NOMO-1 treated with DMSO at 0.1 percent for 48 hours (cell line): ENCODE data around the gene EMID1.

ENCODE experiments used
- DNase-seq: peaks from one replicate; lab custom pipeline; 2025; ENCODE audit not compliant: unreplicated experiment; lab: John Stamatoyannopoulos, UW

Gene EMID1

GRCh38 chr22:29205594-29206371, at the start of gene EMID1:
TSS of gene EMID1 (plus strand) at chr22:29205896. CDS start at chr22:29206039, 143 bp downstream.
- DNase-seq: no peak

DNA sequence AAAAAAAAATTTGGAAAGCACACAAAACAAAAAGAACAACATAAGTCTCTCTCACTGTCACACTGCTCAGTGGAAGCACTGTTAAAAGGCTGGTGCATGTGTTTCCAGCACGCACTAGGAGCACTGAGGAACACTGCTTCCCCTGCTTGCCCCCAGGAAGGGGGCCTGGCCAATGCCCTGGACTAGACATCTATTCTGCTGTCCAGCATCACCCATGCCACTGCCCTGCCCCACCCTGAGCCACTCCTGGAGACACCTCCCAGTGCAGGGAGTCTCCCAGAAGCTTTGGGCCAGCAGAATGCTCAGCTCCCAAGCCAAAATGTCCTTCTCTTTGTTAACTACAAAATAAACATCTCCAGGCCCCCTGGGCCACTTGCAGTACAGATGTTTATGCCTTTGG, 49.7 kb upstream of the EMID1 start:
- no peak for DNase-seq

DNA sequence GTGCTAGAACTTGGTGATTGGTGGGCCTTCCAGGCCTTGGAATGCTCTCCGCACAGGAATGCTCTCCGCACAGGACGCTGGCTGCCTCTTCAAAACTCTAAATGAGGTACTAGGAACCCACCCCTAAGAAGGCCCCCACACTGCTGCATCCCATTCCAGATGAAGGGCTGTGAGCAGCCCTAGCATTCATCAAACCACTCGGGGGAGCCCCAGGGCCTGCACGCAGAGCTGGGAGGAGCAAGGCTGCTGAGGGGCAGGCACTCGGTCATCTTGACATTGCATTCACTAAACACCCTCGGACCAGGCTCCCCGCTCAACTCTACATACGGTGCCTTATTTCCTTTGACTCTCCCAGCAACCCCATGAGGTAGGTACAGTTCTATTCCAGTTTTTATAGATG, 49.2 kb upstream of the EMID1 start:
- DNase-seq: no peak

DNA sequence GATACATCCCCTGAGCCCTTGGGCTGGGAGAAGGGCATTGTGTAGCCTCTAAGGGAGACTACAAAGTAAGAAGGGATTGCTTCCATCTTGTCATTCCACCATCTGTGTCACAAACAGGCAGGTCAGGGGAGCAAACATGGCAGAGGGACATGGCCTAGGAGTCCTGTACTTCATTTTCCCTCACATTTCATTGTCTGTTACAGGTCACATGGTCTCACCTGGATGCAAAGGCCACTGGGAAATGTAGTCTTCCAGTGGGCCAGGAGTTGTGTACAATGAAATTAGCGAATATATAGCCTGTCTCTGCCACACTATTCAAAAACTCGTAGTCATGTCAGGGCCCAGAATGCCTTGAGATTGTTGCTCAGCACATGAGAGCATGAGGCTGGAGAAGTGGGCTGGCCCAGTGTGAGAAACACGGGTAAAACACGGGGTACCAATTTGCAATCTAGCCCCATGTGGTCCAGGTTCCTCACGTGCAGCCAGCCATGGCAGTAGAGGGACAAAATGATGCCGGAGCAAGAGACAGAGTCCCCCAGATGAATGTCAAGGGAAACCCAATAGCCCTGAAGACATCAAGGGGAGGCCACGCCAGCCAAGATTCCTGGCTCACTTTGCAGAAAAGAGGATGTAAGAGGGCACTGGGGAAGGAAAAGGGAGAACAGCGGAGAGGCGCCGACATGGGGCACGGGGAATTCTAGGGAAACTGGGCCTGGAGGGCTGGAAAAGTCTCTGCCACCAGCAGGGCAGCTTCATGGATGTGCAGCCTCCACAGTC, 47.7 kb upstream of the EMID1 start:
- DNase-seq: no peak

DNA sequence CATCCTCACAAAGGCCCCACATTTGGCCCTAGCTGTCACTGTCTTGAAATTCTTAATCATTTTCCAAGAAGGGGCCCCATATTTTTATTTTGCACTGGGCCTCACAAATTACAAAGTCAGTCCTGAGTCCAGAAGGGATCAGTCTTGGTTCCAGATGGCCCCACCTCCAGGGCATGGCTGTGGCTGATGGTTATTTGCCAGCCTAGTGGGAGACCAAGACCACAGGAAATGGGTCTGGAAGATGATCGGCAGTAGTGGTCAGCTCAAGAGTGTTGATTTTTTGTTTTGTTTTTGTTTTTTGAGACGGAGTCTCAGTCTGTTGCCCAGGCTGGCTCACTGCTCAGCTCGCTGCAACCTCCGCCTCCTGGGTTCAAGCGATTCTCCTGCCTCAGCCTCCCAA, 47.1 kb upstream of the EMID1 start:
- DNase-seq: no peak

DNA sequence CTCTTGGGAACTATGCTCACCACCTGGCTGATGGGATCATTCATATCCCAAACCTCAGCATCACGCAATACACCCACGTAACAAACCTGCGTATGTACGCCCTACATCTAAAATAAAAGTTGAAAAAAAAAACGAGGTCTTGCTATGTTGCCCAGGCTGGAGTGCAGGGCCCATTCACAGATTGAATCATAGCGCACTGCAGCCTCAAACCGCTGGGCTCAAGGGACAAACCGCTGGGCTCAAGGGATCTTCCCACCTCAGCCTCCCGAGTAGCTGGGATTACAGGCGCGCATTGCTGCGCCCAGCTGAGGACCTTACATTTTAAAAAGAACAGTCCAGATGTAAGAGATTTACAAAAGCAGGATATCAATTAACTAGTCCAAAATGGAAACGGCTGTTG, 41.9 kb upstream of the EMID1 start:
- no peak for DNase-seq

GRCh38 chr22:29165321-29166060, 40.2 kb upstream of the EMID1 start:
- no peak for DNase-seq

GRCh38 chr22:29166180-29166579, 39.5 kb upstream of the EMID1 start:
- DNase-seq: no peak

- DNase-seq: peak; percentile 78
These were observed 38.4 kb upstream of the EMID1 start for GRCh38 chr22:29167032-29167911.

GRCh38 chr22:29171721-29172120, 34.0 kb upstream of the EMID1 start:
- no peak for DNase-seq

DNA sequence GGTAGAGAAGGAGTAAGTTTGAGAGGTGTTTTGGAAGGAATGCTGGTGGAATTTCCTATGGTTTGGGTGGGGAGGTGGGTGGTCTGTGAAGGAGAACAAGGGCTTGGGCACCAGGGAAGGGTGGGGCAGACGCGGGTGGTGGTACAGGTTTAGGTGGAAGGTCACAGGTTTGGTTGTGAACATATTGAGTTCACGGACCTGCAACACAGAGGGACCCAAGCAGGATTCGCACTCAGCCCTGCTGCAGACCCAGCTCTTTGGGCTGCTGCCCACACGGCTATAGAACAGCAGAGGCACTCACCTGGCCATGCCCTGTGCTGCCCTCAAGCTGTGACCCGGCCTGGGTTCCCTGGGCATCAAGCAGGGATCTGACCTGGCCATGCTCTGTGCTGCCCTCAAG, 33.5 kb upstream of the EMID1 start:
- DNase-seq: no peak

- DNase-seq: no peak
These were observed 30.3 kb upstream of the EMID1 start for GRCh38 chr22:29175312-29175835.

DNA sequence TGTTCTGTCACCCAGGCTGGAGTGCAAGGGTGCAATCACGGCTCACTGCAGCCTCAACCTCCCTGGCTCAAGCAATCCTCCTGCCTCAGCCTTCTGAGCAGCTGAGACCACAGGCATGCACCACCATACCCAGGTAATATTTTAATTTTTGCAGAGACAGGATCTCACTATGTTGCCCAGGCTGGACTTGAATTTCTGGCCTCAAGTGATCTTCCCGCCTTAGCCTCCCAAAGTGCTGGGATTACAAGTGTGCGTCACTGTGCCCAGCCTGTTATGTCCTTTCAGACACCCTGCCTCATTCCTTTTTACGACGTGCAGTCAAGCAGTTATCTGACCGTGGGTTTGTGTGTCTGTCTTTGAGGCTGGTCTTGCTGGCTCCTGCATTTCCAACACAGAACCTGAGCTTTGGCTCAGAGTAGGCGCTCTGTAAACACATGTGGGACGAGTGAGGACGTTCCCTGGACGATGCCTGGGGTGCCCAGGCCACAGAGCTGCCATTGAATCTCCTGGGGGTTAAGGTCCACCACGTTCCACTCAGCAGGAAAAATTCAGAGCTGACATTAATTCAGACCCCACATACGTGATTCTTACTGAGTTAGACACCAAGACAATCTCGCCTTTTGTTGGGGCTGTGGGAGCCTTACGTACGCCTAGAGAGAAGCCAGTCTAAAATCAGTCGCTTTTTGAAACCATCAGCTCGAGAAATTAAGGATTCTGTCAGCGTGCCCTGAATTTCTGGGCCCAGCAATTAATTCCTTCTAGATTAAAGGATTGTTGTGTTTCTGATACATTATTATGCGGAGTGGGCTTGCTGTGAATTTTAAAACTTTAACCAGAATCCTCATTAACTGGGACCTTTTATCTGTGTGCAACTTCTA, 21.5 kb upstream of the EMID1 start:
- DNase-seq: no peak

DNA sequence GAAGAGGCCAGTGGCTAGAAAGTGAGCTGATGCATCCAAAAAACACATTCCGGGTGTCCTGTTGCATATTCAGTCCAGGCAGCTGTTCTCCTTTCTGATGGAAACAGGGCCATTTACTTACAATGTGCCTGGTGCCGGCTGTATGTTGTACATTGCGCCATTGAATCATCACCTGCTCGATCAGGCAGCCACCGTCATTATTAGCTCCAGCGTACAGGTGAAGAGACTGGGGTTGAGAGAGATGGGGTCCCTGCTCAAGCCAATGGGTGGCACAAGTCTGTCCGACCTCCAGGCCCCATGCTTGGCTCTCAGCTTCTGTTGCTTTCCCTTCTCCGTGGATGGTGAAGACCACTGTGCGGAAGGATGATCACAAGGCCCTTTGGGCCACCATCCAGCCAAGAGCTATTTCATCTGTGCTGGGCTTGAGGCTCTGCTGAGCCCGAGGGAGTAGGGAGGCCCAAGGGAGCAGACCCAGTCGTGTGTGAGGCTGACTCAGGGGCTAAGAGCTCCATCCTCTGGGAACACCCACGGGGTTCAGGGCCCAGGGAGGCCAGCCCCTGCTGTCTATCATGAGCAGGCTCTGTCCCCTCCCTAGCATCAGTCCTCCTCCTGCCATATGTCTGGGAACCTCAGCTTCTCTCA, 20.7 kb upstream of the EMID1 start:
- no peak for DNase-seq

- no peak for DNase-seq
These were observed 19.4 kb upstream of the EMID1 start for GRCh38 chr22:29186302-29186701.

- no peak for DNase-seq
These were observed 17.9 kb upstream of the EMID1 start for GRCh38 chr22:29187831-29188230.

- DNase-seq: no peak
These were observed 15.6 kb upstream of the EMID1 start for GRCh38 chr22:29190051-29190450.

GRCh38 chr22:29190918-29191317, 14.8 kb upstream of the EMID1 start:
- DNase-seq: no peak

- DNase-seq: no peak
These were observed 12.7 kb upstream of the EMID1 start for GRCh38 chr22:29193021-29193420.
